Central memory CD8-positive, alpha-beta T cell (primary cell): Measurements from ENCODE around the gene GLT8D1.

ENCODE experiments used
- ATAC-seq: fragments of 150-1000 bp; cut with Tn5 transposase; replicated peaks from 2 replicates; pipeline ENCODE4 v1.10.0; 2022; ENCODE audit warnings: mild to moderate bottlenecking, moderate FRiP score, moderate number of reproducible peaks; ENCODE audit not compliant: poor library complexity, severe bottlenecking; ENCODE audit errors: extremely low read depth
- DNase-seq, 2 donors: peaks; one replicate each; pipeline ENCODE4 v3.0.0; 2021; ENCODE audit warnings: low spot score in 2 of 2
- H3K27ac Mint-ChIP-seq: one replicate; pipeline ENCODE4 v1.8.0; 2022; ENCODE audit warnings: low read depth, mild to moderate bottlenecking, moderate library complexity, mixed read lengths
- H3K27me3 Mint-ChIP-seq: one replicate; pipeline ENCODE4 v1.8.0; 2022; ENCODE audit warnings: mixed read lengths
- H3K36me3 Mint-ChIP-seq: one replicate; pipeline ENCODE4 v1.8.0; 2022; ENCODE audit warnings: mild to moderate bottlenecking, moderate library complexity, mixed read lengths; ENCODE audit not compliant: insufficient read depth
- H3K4me1 Mint-ChIP-seq: one replicate; pipeline ENCODE4 v1.8.0; 2022; ENCODE audit warnings: mixed read lengths
- H3K4me3 Mint-ChIP-seq: one replicate; pipeline ENCODE4 v1.8.0; 2022; ENCODE audit warnings: mild to moderate bottlenecking, moderate library complexity, mixed read lengths
- H3K9me3 Mint-ChIP-seq: one replicate; pipeline ENCODE4 v1.8.0; 2022; ENCODE audit warnings: mixed read lengths

The GLT8D1 gene

GRCh38 chr3:52655895-52656294 lies 49.7 kb downstream of the GLT8D1 start:
- ATAC-seq (no peak), DNase-seq (no peak)
- H3K9me3 Mint-ChIP-seq = no peaks in the 10 kb centered on the region
- no peaks in the 10 kb centered on the region for H3K4me1 Mint-ChIP-seq
- peaks cover 70% of the 10 kb centered on the region for H3K36me3 Mint-ChIP-seq
- H3K4me3 Mint-ChIP-seq = no peak overlapping the region
- H3K27me3 Mint-ChIP-seq = no peaks in the 10 kb centered on the region
- H3K27ac Mint-ChIP-seq = no peak overlapping the region

GRCh38 chr3:52651592-52651991 lies 54.0 kb downstream of the GLT8D1 start:
- H3K4me3 Mint-ChIP-seq = no peak overlapping the region
- no peak overlapping the region for H3K27ac Mint-ChIP-seq
- ATAC-seq (no peak), DNase-seq (no peak)
- H3K27me3 Mint-ChIP-seq = no peaks in the 10 kb centered on the region
- peaks cover 58% of the 10 kb centered on the region for H3K36me3 Mint-ChIP-seq
- peaks cover 6% of the 10 kb centered on the region for H3K4me1 Mint-ChIP-seq
- H3K9me3 Mint-ChIP-seq = no peaks in the 10 kb centered on the region

- Mint-ChIP-seq H3K4me1 (peaks cover 6% of the 10 kb centered on the region), H3K27ac (peak overlapping the region; percentile 63), H3K36me3 (peaks cover 54% of the 10 kb centered on the region), H3K27me3 (no peaks in the 10 kb centered on the region), H3K4me3 (no peak overlapping the region), H3K9me3 (no peaks in the 10 kb centered on the region)
- DNase-seq (no peak), ATAC-seq (no peak)
Measured at GRCh38 chr3:52650439-52650838, 55.2 kb downstream of the GLT8D1 start.

- Mint-ChIP-seq H3K4me3 (no peak overlapping the region), H3K27me3 (no peaks in the 10 kb centered on the region), H3K36me3 (peaks cover 60% of the 10 kb centered on the region), H3K27ac (peak overlapping the region; percentile 39), H3K9me3 (no peaks in the 10 kb centered on the region), H3K4me1 (peaks cover 6% of the 10 kb centered on the region)
- DNase-seq (no peak), ATAC-seq (no peak)
Measured at GRCh38 chr3:52649461-52650210, 56.0 kb downstream of the GLT8D1 start.

- no peak for ATAC-seq
- DNase-seq = no peak
- H3K9me3 Mint-ChIP-seq = no peaks in the 10 kb centered on the region
- no peak overlapping the region for H3K4me3 Mint-ChIP-seq
- H3K36me3 Mint-ChIP-seq = peaks cover 63% of the 10 kb centered on the region
- H3K4me1 Mint-ChIP-seq = peaks cover 6% of the 10 kb centered on the region
- H3K27me3 Mint-ChIP-seq = no peaks in the 10 kb centered on the region
- H3K27ac Mint-ChIP-seq = no peak overlapping the region
Measured at GRCh38 chr3:52645549-52645948, 60.0 kb downstream of the GLT8D1 start.
